ENCODE measurements around the gene PRODH2.
"Not testable (repeated sequence)": the region's sequence is repeated elsewhere in the genome, so short reads cannot be mapped to it uniquely, and the experiment has no call there.

PRODH2 gene

GRCh38 chr19:35843676-35844481 lies 31.2 kb upstream of the PRODH2 start:
- no peak for DNase-seq (ENCODE audit: low read depth in 3 of 3)

- DNase-seq (ENCODE audit: low read depth in 3 of 3) = no peak
Observed at GRCh38 chr19:35842666-35843272, 30.1 kb upstream of the PRODH2 start.

DNA sequence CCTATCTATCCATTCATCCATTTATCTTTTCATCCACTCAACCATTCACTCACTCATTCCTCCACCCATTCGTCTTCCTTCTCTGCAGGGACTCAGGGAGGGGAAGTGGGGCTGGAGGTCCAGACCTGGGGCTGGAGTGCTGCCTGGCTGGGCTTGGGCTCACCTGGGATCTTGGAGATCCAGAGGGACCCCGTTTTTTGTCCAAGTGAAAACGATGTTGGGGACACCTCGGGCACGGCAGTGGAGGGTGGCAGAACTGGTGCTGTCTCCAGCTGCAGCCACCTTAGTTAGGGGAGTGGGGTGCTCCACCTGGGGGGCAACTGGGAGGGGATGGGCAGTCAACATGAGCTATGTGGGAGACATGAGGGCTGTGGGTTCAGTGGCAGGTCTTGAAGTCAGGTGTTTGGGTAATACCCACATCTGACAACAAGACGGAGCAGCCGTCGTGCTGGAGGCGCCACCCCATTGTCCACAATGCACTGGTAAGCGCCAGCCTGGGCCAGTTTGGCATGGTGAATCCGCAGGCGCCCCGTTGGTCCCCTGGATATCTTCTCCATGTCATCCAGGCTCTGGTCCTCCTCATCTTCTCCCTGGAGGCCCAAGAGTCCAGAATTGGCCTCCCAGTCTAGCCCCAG lies 29.4 kb upstream of the PRODH2 start:
- no peak for DNase-seq (ENCODE audit: low read depth in 3 of 3)

DNA sequence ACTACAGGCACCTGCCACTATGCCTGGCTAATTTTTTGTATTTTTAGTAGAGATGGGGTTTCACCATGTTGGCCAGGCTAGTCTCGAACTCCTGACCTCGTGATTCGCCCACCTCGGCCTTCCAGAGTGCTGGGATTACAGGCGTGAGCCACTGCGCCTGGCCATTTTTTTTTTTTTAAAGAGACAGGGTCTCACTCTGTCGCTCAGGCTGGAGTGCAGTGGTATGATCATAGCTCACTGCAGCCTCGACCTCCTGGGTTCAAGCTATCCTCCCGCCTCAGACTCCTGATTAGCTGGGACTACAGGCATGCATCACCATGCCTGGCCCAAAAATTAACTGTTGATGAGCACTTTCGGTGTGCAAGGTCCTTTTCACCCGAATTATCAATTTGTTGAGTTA lies 23.5 kb upstream of the PRODH2 start:
- not testable (repeated sequence) for DNase-seq (ENCODE audit: low read depth in 3 of 3)

- no peak for DNase-seq (ENCODE audit: low read depth in 3 of 3)
Observed at GRCh38 chr19:35833972-35834371, 21.3 kb upstream of the PRODH2 start.

DNA sequence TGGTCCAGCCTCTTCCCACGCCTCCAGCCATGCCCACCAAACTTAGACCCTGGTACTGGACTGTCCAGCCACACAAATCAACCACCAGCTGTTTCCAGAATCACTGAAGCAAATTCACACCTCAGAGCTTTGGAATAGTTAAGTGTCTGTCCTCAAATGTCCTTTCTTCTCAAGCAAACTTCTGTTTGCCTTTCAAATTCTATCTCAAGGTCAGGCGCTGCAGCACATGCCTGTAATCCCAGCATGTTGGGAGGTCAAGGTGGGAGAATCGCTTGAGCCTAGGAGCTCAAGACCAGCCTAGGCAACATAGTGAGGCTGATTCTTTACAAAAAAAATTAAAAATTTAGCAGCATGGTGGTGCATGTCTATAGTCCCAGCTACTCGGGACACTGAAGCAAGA lies 19.4 kb upstream of the PRODH2 start:
- DNase-seq (ENCODE audit: low read depth in 3 of 3) = no peak

GRCh38 chr19:35830986-35831385 lies 18.3 kb upstream of the PRODH2 start:
- no peak for DNase-seq (ENCODE audit: low read depth in 3 of 3)

DNA sequence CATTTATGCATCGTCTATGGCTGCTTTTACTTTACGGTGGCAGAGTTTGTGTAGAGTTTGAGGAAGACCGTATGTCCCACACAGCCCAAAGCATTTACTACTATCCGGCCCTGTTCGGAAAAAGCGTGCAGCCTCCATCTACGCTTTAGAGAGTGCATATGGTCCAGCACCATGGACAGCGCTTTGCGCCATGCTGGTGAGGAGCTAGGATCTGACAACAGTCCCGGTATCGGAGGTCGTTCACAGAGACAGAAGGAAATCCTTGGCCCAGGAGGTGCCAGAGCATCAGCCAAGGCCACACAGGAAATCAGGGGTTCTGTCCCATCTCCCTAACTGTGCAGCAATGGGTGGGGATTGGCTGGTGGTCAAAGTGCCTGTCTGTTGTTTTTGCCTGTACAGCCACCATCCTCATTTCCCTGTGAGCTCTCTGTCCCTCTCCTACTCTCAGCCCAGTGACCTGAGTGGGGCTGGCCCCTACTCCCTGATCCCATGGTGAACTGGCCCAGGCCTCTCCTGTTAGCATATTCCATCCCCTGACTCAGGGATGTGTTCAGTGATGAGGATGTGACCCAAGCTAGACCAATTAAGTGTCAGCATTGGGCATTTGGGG lies 16.2 kb upstream of the PRODH2 start:
- DNase-seq (ENCODE audit: low read depth in 3 of 3) = peak; percentile 8 to 38 (median 23)

DNA sequence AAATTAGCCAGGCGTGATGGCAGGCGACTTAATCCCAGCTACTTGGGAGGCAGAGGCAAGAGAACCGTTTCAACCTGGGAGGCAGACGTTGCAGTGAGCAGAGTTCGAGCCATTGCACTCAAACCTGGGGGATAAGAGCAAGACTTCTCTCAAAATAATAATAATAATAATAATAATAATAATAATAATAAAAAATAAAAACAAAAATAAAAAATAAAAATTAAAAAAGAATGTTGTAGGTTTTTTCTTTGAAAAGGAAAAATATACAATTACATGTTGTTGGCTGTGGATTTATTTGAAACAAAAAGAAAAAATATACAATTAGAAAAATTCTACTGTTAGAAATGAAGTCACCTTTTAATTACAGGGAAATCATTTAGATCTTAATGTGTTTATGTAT lies 11.5 kb upstream of the PRODH2 start:
- DNase-seq (ENCODE audit: low read depth in 3 of 3) = no peak

DNA sequence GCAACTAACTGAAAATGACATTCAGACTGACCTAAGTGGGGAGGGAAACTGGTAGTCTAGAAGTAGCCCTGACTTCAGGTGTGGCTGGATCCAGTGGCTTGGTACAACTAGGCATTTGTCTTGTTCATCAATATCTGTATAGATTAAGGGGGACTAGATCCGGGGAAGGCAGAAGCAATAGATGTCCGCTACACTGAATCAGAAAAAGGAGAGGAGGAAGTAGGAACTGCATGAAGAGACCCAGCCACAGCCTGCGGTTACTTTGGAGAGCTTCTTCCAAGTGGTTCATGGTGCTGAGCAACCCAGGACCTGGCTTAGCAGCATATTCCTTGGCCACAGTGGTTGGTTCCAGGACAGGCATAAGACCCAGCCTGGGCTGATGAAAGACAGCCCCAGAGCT lies 9.9 kb upstream of the PRODH2 start:
- DNase-seq (ENCODE audit: low read depth in 3 of 3) = no peak

DNA sequence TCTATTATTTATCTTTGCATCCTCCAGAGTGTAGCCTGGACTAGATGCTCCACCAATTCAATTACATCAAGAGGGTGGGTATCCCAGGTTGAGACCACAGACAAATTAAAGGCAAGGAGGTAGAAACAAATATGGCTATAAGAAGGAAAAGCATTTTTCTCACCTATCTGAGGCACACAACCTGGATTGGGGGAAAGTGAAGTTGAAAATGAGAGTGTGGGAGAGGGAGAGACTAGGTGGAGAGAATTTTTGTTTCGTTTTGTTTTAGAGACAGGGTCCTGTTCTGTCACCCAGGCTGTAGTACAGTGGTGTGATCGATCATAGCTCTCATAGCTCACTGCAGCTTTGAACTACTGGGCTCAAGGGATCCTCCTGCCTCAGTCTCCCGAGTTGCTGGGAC lies 5.8 kb upstream of the PRODH2 start:
- DNase-seq (ENCODE audit: low read depth in 3 of 3) = no peak

DNA sequence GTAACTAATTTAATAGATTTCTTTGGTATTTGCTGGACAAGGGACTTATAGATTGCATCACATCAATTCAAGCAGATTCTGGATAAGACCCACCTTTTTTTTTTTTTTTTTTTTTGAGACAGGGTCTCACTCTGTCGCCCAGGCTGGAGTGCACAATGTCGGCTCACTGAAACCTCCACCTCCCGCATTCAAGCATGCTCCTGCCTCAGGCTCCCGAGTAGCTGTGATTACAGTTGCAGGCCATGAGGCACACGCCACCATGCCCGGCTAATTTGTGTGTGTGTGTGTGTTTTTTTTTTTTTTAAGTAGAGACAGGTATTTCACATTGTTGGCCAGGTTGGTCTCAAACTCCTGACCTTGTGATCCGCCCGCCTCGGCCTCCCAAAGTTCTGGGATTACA lies 4.2 kb upstream of the PRODH2 start:
- no peak for DNase-seq (ENCODE audit: low read depth in 3 of 3)

GRCh38 chr19:35816262-35816661 lies 3.6 kb upstream of the PRODH2 start:
- no peak for DNase-seq (ENCODE audit: low read depth in 3 of 3)

- DNase-seq (ENCODE audit: low read depth in 3 of 3) = no peak
Observed at GRCh38 chr19:35813043-35813890, 622 bp upstream of the PRODH2 start.

GRCh38 chr19:35811317-35812219 lies 1.1 kb downstream of the PRODH2 start:
- no peak for DNase-seq (ENCODE audit: low read depth in 3 of 3)

- no peak for DNase-seq (ENCODE audit: low read depth in 3 of 3)
Observed at GRCh38 chr19:35807633-35808032, 5.0 kb downstream of the PRODH2 start.

DNA sequence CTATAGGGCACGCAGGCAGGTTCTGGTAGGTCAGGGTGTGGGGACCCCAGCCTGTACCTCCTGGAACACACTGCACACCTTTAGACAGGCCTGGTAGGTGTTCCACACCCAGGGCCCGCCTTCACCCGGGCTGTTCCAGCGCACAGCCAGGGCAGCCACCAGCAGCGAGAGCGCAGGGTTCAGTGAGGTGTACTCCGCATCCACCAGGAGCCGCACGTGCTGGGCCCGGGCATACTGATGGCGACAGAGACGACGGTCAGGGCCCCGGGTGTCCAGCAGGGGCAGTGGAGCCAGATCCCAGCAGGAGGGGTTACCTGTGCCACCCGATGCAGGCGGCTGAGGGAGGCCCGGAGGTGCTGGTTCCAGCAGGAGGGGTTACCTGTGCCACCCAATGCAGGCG lies 6.0 kb downstream of the PRODH2 start:
- no peak for DNase-seq (ENCODE audit: low read depth in 3 of 3)

- no peak for DNase-seq (ENCODE audit: low read depth in 3 of 3)
Observed at GRCh38 chr19:35805526-35806102, 7.0 kb downstream of the PRODH2 start.

- no peak for DNase-seq (ENCODE audit: low read depth in 3 of 3)
Observed at GRCh38 chr19:35801828-35802227, 10.8 kb downstream of the PRODH2 start.

- DNase-seq (ENCODE audit: low read depth in 3 of 3) = no peak
Observed at GRCh38 chr19:35797663-35798062, 15.0 kb downstream of the PRODH2 start.

Data from stimulated activated CD4-positive, alpha-beta T cell treated with anti-CD3 and anti-CD28 coated beads, TNF-alpha, amount 100 ng/mL, for 48 hours (primary cell).